Measurements from ENCODE around the gene KYNU.
"Not testable (repeated sequence)": the region's sequence is repeated elsewhere in the genome, so short reads cannot be mapped to it uniquely, and the experiment has no call there.

Gene KYNU

GRCh38 chr2:142937347-142937746, 59.9 kb downstream of the KYNU start:
- no peak for TF ChIP-seq CTCF (IDR thresholded peaks at IDR 0.05; ENCODE audit: low read depth, low read length)
- no peak overlapping the region for H3K4me3 ChIP-seq (ENCODE audit: low read depth, low read length)

- H3K4me3 ChIP-seq (ENCODE audit: low read depth, low read length): no peak overlapping the region
- TF ChIP-seq CTCF (IDR thresholded peaks at IDR 0.05; ENCODE audit: low read depth, low read length): no peak
These were observed 60.8 kb downstream of the KYNU start for GRCh38 chr2:142938240-142938639.

- H3K4me3 ChIP-seq (ENCODE audit: low read depth, low read length): no peak overlapping the region
- no peak for TF ChIP-seq CTCF (IDR thresholded peaks at IDR 0.05; ENCODE audit: low read depth, low read length)
These were observed 63.3 kb downstream of the KYNU start for GRCh38 chr2:142940606-142941223.

GRCh38 chr2:142942690-142943089, 65.2 kb downstream of the KYNU start:
- TF ChIP-seq CTCF (IDR thresholded peaks at IDR 0.05; ENCODE audit: low read depth, low read length): no peak
- H3K4me3 ChIP-seq (ENCODE audit: low read depth, low read length): no peak overlapping the region

- no peak for TF ChIP-seq CTCF (IDR thresholded peaks at IDR 0.05; ENCODE audit: low read depth, low read length)
- H3K4me3 ChIP-seq (ENCODE audit: low read depth, low read length): no peak overlapping the region
These were observed 66.8 kb downstream of the KYNU start for GRCh38 chr2:142944264-142944663.

GRCh38 chr2:142944721-142945120, 67.3 kb downstream of the KYNU start:
- H3K4me3 ChIP-seq (ENCODE audit: low read depth, low read length): no peak overlapping the region
- no peak for TF ChIP-seq CTCF (IDR thresholded peaks at IDR 0.05; ENCODE audit: low read depth, low read length)

GRCh38 chr2:142946941-142947340, 69.5 kb downstream of the KYNU start:
- no peak overlapping the region for H3K4me3 ChIP-seq (ENCODE audit: low read depth, low read length)
- no peak for TF ChIP-seq CTCF (IDR thresholded peaks at IDR 0.05; ENCODE audit: low read depth, low read length)

- H3K4me3 ChIP-seq (ENCODE audit: low read depth, low read length): not testable (repeated sequence)
These were observed 71.3 kb downstream of the KYNU start for GRCh38 chr2:142948723-142949122.

GRCh38 chr2:142950323-142950722, 72.9 kb downstream of the KYNU start:
- H3K4me3 ChIP-seq (ENCODE audit: low read depth, low read length): not testable (repeated sequence)
